GM12878 (cell line): Measurements from ENCODE around the gene VSTM2B. TPM values are rescaled to one million over a fixed set of nuclear protein-coding genes. Genes with fewer than 3 reads are reported as not detected.

Experiments used
- ATF3 ChIP-seq: IDR thresholded peaks from 2 replicates; pipeline ENCODE4 v1.6.1; 2011; ENCODE audit warnings: low read depth, mild to moderate bottlenecking, low read length, moderate library complexity, borderline replicate concordance; ENCODE audit errors: extremely low read depth
- BCLAF1 ChIP-seq: fragments of 450-650 bp; IDR thresholded peaks from 2 replicates; pipeline ENCODE4 v1.6.1; 2017; ENCODE audit warnings: antibody characterized with exemption, mild to moderate bottlenecking, moderate library complexity
- HDGF ChIP-seq: fragments of 450-650 bp; IDR thresholded peaks from 2 replicates; pipeline ENCODE4 v1.6.1; 2016; ENCODE audit warnings: antibody characterized with exemption
- HSF1 ChIP-seq: fragments of 150-350 bp; IDR thresholded peaks from 2 replicates; pipeline ENCODE4 v1.6.1; 2014; ENCODE audit warnings: mild to moderate bottlenecking, low read depth, low read length
- IKZF1 ChIP-seq: fragments of 450-650 bp; conservative IDR thresholded peaks from 2 replicates; pipeline ENCODE4 v1.6.1; 2017; ENCODE audit warnings: antibody characterized with exemption, mild to moderate bottlenecking
- MEF2B ChIP-seq: fragments of 450-650 bp; IDR thresholded peaks from 2 replicates; pipeline ENCODE4 v1.6.1; 2018; ENCODE audit warnings: mild to moderate bottlenecking, moderate library complexity; ENCODE audit not compliant: partially characterized antibody, poor library complexity, severe bottlenecking
- NFYB ChIP-seq: IDR thresholded peaks from 2 replicates; pipeline ENCODE4 v1.6.1; 2011; ENCODE audit warnings: low read depth, mild to moderate bottlenecking, low read length, improper control_type of control experiment, moderate library complexity; ENCODE audit not compliant: insufficient read depth
- NR2C1 ChIP-seq: fragments of 450-650 bp; IDR thresholded peaks from 2 replicates; pipeline ENCODE4 v1.6.1; 2017; ENCODE audit warnings: antibody characterized with exemption, mild to moderate bottlenecking, moderate library complexity
- RB1 ChIP-seq: fragments of 450-650 bp; formaldehyde crosslinking; IDR thresholded peaks from 2 replicates; pipeline ENCODE4 v1.6.1; 2017; ENCODE audit warnings: mild to moderate bottlenecking, borderline replicate concordance
- SUPT20H ChIP-seq: IDR thresholded peaks from 2 replicates; pipeline ENCODE4 v1.6.1; 2011; ENCODE audit warnings: low read depth, mild to moderate bottlenecking, low read length, moderate library complexity, borderline replicate concordance; ENCODE audit not compliant: control insufficient read depth
- polyA plus RNA-seq, 11 experiments: library from polyadenylated mRNA; depleted of rRNA in 4 of 11; unstranded in 6 of 11; stranded (reverse) in 5 of 11; fragments of >200 nt; fragmentation: Nextera tagmentation in 4 of 11; fragmentation: Illumina TruSeq in 1 of 11; extraction: Ambion mirVana in 4 of 11; extraction: Trizol in 1 of 11; gene quantifications; 1 replicate in 1 of 11; 2 replicates in 10 of 11; pipeline versions ENCODE4 v1.2.1 to v1.2.3, GENCODE V29; 2011 to 2016; ENCODE audit warnings: inconsistent platforms in 2 of 11, missing spikeins in 2 of 11, low read depth in 1 of 11
- total RNA-seq, 4 experiments: library from RNA; depleted of rRNA in 3 of 4; stranded (reverse); fragments of >200 nt in 3 of 4; fragmentation: Illumina TruSeq in 1 of 4; extraction: Trizol in 1 of 4; gene quantifications; 2 replicates each; pipeline versions ENCODE4 v1.2.1 to v1.2.3, GENCODE V29; 2013 to 2021

VSTM2B gene
- total and polyA plus RNA-seq, 10 of the 15 experiments (the other 5 are each of a cell fraction or from before 2014, with no cell fraction given) = not detected

GRCh38 chr19:29492769-29493168 is 33.0 kb upstream of the VSTM2B start (continued):
- TF ChIP-seq ATF3 = no peak
- TF ChIP-seq RB1 = no peak
- TF ChIP-seq SUPT20H = no peak
- no peak for TF ChIP-seq HSF1
- TF ChIP-seq NR2C1 = no peak
- no peak for TF ChIP-seq IKZF1
- no peak for TF ChIP-seq BCLAF1
- TF ChIP-seq NFYB = no peak
- no peak for TF ChIP-seq HDGF
- no peak for TF ChIP-seq MEF2B
